Hindlimb muscle (tissue), 1 donor: ENCODE measurements around the gene MAPK11. TPM values are rescaled to one million over a fixed set of nuclear protein-coding genes. Genes with fewer than 3 reads are reported as not detected.
A peak's percentile ranks its signal among the peaks of the same experiment; 100 is the strongest.

Experiments
- DNase-seq: peaks from one replicate; pipeline ENCODE4 v3.0.0-alpha.2; 2013
- polyA plus RNA-seq: library from polyadenylated mRNA; unstranded; fragments of 120-200 nt; gene quantifications from one replicate; pipeline ENCODE4 v1.2.1, GENCODE V29; 2013; ENCODE audit not compliant: insufficient read length

Gene MAPK11
- polyA plus RNA-seq, 1 donor, result 7.4 TPM

- DNase-seq, result no peak
Measured at GRCh38 chr22:50246242-50247175, 23.7 kb downstream of the MAPK11 start.

DNA sequence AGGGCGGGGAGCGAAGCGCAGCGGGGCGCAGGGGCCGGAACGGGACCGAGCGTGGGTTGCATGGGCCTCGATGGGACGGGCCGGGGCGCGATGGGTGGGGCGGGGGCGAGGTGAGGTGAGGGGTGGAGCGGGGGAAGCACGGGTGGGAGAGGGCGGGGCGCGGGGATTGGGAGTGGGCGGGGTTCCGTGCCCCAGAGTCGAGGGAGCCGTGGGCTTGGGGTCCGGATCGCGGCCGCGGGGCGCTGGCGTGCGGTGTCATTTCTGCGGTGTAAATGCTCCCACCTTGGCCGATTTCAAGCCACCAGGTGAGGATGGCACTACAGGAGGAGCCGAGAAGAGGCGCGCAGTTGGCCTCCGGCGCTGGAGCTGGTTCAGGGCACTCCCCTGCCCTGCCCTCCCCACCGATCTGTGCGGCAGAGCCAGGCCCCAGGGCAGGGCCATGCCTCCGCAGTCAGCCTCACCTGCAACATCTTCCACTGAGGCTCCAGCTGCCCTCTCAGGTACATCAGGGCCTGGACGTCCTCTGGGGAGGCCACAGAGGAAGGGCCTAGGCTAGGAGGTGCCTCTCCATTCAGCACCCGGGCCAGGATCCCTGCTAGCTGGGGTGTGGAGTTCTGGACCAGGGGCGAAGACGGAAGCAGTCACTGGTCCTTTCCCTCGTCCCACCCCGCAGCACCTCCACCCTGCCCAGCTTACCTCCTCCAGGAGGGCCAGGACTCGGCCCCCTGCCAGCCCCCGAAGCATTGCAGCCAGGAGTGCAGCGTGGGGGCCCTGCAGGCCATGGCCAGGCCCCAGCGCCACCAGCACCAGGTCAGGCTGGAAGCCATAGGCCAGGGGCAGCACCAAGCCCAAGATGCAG, 24.7 kb downstream of the MAPK11 start:
- no peak for DNase-seq

GRCh38 chr22:50244420-50245213, 25.6 kb downstream of the MAPK11 start, which contains the start of gene TUBGCP6:
Gene TUBGCP6, minus strand, starts transcription at chr22:50245023. Its CDS starts 564 bp downstream, at chr22:50244459.
- peak; percentile 95 for DNase-seq

DNA sequence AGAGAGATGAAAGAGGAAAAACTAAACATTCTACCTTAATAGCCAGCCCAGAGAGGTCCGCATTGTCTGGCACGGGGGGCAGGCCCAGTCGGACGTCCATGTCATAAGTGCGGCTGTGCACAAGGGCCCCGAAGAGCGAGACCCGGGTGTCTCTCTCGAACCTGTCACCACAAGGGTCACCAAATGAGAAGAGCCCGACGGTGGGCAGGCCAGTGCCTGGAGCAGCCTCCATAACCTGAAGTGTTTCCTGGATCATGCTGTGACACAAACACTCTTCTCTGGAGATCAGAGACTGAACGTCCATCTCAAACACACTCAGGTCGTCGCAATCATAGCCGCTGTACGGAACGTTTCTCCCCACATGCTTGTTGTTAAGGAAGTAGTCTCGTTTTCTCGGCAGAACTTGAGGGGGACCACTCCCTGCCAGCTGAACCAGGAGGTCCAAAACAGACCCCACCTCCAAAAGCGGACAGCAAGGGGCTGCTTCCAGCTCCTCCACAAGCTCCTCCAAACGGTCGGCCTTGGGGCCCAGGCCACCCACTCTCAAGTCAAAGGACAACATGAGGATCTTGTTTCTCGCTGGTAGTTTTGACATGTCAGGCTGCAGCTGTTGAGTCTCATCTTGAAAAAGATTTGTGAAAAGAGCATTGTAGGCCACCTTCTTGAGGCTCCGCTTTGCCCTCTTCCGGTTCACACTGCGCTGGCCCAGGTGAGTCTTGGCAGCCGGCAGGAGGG, 26.3 kb downstream of the MAPK11 start:
- DNase-seq, result no peak

DNA sequence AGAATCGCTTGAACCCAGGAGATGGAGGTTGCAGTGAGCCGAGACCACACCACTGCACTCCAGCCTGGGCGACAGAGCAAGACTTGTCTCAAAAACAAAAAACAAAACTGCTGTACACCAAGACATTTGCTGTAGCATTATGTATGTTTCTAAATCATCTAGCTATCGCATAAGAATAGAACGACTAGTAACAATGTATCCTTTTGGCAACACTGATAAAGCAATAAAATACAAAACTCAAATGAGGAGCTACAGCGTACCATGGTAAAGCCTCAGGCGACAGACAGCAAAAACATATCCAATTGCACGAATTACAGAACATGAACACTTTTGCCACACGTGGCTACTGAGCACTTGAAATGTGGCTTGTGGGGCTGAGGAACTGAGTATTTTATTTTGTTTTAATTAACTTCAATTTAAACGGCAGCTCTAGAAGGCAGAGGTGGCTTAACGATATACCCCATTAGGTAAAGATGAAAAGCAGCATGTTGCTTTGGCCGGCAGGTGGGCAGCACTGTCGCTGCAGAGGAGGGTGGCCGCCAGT, 27.7 kb downstream of the MAPK11 start:
- no peak for DNase-seq

GRCh38 chr22:50238755-50239154, 31.4 kb downstream of the MAPK11 start:
- no peak for DNase-seq

GRCh38 chr22:50236731-50237409, 33.3 kb downstream of the MAPK11 start:
- no peak for DNase-seq

DNA sequence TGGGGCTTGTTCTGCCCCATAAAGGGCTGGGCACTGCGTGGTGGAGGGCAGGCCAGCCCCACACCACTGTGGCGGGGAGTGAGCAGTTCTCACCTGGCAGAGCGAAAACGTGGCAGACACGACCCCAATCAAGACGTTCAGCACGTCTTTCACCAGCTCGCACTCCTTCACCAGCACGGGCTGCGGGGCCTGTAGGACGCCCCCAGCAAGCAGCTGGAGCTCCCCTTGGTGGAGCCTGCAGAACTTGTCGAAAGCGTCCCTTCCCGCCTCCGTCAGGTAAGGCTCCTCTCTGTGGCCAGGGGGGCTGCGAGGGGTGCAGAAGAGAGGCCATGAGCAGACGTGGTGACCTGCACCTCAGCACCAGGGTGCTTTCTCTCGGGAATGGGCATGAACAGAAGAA, 37.0 kb downstream of the MAPK11 start:
- DNase-seq, result no peak

DNA sequence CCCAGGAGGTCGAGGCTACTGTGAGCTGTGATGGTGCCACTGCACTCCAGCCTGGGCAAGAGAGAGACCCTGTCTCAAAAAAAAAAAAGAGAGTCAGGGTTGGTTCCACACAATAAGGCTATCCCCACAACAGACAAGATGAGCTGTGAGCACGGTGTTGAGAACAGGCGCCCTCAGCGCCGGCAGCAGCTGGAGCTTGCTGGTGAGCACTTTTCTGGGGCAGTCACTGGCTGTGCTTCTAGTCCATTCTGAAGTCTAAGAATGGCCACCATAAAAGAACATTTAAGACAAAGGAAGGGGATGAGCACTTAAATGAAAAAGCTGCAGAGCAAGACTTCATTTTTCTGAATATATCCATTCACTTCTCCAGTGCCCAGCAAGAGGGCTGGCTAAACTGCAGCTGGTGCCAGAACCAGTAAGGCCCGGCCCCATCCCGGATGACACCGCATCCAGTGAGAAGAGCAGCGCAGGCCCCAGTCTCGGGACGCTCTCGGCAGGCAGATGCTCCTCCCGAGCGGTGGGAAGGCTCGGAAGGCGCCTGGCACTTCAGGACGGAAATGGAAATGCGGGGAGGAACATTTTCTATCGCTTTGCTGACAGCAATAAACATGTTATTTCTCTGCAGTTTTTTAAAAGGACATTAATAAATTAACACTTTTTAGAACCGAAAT, 37.6 kb downstream of the MAPK11 start:
- DNase-seq, result no peak

DNA sequence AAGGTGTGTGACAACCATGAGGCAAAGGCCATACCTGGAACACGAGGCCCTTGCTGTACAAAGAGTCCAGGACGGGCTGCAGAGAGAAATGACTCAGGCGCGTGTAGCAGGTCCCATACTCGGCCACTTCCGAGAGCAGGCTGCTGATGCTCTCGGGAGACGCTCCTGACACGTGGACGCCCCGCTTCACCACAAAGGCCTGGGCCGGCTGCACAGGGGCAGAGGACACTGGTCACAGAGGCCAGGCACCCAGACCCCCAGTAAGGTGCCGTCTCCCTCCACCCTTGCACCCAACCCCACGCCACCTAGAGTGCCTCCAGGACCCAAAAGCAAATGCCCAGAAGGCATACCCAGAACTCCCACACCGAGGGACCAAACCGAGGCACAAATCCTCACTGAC, 40.8 kb downstream of the MAPK11 start:
- DNase-seq, result no peak

- no peak for DNase-seq
Measured at GRCh38 chr22:50228366-50228765, 41.8 kb downstream of the MAPK11 start.

- no peak for DNase-seq
Measured at GRCh38 chr22:50227579-50228215, 42.5 kb downstream of the MAPK11 start.

- no peak for DNase-seq
Measured at GRCh38 chr22:50226875-50227165, 43.4 kb downstream of the MAPK11 start.

DNA sequence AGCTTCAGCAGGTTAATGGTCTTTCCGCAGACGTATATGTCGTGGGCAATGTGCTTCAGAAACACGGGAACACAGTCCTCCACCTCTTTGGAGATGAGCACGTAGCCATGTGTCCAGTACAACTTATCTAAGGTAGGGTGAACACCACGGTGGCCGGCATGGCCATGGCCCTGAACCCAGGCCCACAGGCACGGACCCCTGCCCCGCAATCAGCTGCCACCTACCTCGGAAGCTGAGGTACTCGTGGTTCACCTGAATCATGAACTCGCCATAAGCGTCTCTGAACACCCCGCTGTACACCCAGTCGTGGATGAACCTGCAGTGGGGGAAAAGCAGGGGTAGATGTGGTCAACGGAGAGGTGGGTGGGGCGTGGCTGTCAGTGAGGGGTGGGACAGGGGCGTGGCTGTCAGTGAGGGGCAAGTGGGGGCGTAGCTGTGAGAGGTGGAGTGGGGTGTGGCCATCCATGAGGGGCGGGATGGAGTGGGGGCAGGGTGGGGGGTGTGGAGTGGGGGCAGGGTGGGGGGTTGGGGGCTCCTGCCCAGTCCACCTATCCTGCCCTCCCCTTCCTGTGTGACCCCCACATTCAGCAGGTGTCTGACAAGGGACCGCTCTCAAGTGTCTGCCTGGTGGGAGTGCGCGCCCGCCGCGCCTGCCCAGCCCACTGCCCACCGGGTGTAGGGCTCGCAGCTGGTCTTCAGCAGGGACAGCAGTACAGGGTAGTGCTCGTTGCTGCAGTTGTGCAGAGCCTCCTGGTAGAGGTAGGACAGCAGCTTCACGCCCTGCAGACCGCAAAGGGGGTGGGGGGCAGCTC, 43.9 kb downstream of the MAPK11 start:
- no peak for DNase-seq

DNA sequence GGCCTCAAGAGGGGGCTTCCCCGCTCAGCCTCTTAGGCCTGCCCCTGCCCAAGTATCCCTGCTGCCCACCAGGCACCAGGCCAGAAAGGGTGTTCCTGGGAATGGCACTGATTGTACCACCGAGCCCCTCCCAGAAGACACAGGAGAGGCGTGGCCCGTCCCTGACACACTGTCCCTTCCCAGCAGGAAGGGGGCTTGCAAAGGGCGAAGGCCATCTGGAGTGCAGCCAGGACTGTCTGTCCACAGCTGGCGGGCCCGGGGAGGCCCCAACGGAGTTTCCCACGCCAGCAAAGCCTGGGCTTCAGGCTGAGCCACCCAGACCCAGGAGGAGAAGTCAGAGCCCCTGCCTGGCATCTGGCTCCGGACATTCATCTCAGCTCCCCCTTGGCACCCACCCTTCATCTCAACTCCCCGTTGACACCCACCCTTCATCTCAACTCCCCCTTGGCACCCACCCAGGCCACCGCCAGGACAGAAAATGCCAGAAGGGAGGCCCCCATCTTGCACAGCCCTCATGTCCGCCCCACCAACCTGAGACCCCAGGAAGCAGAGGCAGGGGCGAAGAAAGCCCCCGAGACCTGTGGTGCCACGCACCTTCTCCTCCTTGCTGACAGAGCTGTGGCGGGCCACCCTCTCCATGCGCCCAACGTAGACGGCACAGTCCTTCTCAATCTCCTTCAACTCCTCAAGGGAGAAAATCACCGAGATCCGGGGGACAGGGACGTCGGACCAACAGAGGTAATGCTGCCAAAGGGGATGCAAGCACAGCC, 44.8 kb downstream of the MAPK11 start:
- DNase-seq, result no peak

GRCh38 chr22:50224071-50224470, 46.1 kb downstream of the MAPK11 start:
- no peak for DNase-seq

DNA sequence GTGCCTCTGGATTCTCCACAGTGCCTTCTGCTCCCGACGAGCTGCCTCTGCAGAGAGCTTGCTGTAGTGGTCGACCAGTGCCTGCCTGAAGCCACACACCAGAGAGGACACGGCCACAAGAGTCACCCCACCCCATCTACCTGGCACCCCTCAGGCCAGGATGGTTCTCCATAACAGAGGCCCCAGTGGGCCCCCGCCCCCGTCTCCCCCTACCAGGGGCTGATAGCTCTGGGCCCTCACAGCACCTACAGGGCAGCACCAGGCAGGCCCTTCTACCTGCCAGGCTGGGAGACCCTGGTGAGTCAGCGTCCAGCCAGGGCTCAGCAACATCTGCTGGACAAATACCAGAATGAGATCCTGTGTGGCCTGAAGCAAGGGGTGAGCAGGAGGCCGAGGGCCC, 47.7 kb downstream of the MAPK11 start:
- no peak for DNase-seq
